ENCODE measurements around the gene OSBPL9.

Gene OSBPL9

DNA sequence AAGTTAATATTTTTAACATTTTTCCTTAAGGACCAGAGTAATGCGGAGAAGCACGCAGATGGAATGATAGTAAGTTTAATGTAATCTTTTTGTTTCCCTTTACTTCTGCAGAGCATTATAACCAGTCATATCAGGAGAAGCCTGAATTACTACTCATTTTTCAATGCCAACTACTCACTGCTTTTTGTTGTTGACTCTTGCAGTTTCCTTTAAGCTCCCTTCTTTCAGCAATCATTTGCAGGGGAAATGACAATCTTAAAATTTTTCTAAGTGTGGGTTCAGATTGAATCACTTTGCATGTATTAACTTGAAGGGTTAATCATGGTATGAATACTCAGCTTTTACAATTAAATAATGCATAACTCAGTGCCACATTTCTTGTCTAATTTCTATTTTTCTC, 139.4 kb downstream of the OSBPL9 start (continued):
- TF ChIP-seq, protein P1, sequence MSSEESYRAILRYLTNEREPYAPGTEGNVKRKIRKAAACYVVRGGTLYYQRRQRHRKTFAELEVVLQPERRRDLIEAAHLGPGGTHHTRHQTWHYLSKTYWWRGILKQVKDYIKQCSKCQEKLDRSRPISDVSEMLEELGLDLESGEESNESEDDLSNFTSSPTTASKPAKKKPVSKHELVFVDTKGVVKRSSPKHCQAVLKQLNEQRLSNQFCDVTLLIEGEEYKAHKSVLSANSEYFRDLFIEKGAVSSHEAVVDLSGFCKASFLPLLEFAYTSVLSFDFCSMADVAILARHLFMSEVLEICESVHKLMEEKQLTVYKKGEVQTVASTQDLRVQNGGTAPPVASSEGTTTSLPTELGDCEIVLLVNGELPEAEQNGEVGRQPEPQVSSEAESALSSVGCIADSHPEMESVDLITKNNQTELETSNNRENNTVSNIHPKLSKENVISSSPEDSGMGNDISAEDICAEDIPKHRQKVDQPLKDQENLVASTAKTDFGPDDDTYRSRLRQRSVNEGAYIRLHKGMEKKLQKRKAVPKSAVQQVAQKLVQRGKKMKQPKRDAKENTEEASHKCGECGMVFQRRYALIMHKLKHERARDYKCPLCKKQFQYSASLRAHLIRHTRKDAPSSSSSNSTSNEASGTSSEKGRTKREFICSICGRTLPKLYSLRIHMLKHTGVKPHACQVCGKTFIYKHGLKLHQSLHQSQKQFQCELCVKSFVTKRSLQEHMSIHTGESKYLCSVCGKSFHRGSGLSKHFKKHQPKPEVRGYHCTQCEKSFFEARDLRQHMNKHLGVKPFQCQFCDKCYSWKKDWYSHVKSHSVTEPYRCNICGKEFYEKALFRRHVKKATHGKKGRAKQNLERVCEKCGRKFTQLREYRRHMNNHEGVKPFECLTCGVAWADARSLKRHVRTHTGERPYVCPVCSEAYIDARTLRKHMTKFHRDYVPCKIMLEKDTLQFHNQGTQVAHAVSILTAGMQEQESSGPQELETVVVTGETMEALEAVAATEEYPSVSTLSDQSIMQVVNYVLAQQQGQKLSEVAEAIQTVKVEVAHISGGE (tag by site-specific recombination; conservative IDR thresholded peaks at IDR 0.05; ENCODE audit: low read depth), result no peak
- no peak for TF ChIP-seq ZFP37 (tag by site-specific recombination; IDR thresholded peaks at IDR 0.05)
- TF ChIP-seq, protein P2, sequence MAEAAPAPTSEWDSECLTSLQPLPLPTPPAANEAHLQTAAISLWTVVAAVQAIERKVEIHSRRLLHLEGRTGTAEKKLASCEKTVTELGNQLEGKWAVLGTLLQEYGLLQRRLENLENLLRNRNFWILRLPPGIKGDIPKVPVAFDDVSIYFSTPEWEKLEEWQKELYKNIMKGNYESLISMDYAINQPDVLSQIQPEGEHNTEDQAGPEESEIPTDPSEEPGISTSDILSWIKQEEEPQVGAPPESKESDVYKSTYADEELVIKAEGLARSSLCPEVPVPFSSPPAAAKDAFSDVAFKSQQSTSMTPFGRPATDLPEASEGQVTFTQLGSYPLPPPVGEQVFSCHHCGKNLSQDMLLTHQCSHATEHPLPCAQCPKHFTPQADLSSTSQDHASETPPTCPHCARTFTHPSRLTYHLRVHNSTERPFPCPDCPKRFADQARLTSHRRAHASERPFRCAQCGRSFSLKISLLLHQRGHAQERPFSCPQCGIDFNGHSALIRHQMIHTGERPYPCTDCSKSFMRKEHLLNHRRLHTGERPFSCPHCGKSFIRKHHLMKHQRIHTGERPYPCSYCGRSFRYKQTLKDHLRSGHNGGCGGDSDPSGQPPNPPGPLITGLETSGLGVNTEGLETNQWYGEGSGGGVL (tag by site-specific recombination; IDR thresholded peaks at IDR 0.05), result no peak
- TF ChIP-seq ZNF777 (tag by site-specific recombination; IDR thresholded peaks at IDR 0.05; ENCODE audit: borderline replicate concordance), result no peak
- TF ChIP-seq ZNF571 (tag by site-specific recombination; IDR thresholded peaks at IDR 0.05), result no peak
- no peak for TF ChIP-seq KLF9 (tag by site-specific recombination; IDR thresholded peaks at IDR 0.05; ENCODE audit: low read depth)
- TF ChIP-seq YY2 (tag by site-specific recombination; IDR thresholded peaks at IDR 0.05), result no peak
- no peak for TF ChIP-seq SCRT1 (tag by site-specific recombination; IDR thresholded peaks at IDR 0.05; ENCODE audit: borderline replicate concordance)
- TF ChIP-seq ZNF19 (tag by site-specific recombination; IDR thresholded peaks at IDR 0.05; ENCODE audit: low read depth), result no peak
- no peak for TF ChIP-seq ZNF174 (tag by site-specific recombination; IDR thresholded peaks at IDR 0.05)
- TF ChIP-seq, protein P3, sequence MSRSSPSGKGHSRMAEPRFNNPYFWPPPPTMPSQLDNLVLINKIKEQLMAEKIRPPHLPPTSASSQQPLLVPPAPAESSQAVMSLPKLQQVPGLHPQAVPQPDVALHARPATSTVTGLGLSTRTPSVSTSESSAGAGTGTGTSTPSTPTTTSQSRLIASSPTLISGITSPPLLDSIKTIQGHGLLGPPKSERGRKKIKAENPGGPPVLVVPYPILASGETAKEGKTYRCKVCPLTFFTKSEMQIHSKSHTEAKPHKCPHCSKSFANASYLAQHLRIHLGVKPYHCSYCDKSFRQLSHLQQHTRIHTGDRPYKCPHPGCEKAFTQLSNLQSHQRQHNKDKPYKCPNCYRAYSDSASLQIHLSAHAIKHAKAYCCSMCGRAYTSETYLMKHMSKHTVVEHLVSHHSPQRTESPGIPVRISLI (tag by site-specific recombination; IDR thresholded peaks at IDR 0.05), result no peak
- TF ChIP-seq ZNF248 (tag by site-specific recombination; IDR thresholded peaks at IDR 0.05), result no peak

DNA sequence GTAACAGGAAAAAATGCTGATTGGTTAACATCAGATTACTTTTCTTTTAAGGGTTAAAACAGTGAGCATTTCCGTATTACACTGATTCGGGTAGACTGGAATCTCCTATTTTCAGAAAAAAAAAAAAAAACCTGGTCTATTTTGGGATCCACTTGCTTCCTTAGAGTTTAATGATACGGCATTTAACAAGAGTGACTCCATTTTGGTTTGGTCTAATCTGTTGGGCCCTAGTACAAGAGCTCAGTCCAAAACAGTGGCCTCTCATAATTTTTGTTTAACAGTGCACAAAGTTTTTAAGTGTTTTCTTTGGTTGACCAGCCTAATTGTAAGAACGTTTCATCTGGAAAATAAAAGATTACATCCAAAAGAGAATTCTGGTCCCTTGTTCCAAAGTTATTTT, 141.4 kb downstream of the OSBPL9 start:
- POLR2A ChIA-PET, result interaction anchor here (1.1 kb wide), 1 partner anchor 29 kb away, joined by 3 read pairs; no protein-coding TSS in a partner anchor
- CTCF ChIA-PET, result interaction anchor here (0.5 to 1.0 kb wide), 2 partner anchors 10 to 59 kb away, joined by 3 to 4 read pairs; no protein-coding TSS in a partner anchor
- no peaks in the 10 kb centered on the region for H3K9me3 ChIP-seq (ENCODE audit: control insufficient read depth, insufficient read depth, low read depth, low read length)
- H3K4me1 ChIP-seq (ENCODE audit: control insufficient read depth, insufficient read depth, low read length), result no peaks in the 10 kb centered on the region
- peaks cover 10 to 46% of the 10 kb centered on the region in 2 experiments; a peak in 2 of 3 replicates for H3K36me3 ChIP-seq (ENCODE audit: control insufficient read depth in 2 of 2, insufficient read depth in 1 of 2, low read length in 2 of 2)
- no peak overlapping the region for H3K4me3 ChIP-seq (ENCODE audit: low read depth, low read length)
- H3K27ac ChIP-seq (ENCODE audit: extremely low read depth, low read depth, low read length), result no peak overlapping the region
- no peak for TF ChIP-seq ZNF571 (tag by site-specific recombination; IDR thresholded peaks at IDR 0.05)
- TF ChIP-seq, protein P4, sequence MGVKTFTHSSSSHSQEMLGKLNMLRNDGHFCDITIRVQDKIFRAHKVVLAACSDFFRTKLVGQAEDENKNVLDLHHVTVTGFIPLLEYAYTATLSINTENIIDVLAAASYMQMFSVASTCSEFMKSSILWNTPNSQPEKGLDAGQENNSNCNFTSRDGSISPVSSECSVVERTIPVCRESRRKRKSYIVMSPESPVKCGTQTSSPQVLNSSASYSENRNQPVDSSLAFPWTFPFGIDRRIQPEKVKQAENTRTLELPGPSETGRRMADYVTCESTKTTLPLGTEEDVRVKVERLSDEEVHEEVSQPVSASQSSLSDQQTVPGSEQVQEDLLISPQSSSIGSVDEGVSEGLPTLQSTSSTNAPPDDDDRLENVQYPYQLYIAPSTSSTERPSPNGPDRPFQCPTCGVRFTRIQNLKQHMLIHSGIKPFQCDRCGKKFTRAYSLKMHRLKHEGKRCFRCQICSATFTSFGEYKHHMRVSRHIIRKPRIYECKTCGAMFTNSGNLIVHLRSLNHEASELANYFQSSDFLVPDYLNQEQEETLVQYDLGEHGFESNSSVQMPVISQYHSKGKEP (tag by site-specific recombination; IDR thresholded peaks at IDR 0.05), result no peak
- TF ChIP-seq, protein P5, sequence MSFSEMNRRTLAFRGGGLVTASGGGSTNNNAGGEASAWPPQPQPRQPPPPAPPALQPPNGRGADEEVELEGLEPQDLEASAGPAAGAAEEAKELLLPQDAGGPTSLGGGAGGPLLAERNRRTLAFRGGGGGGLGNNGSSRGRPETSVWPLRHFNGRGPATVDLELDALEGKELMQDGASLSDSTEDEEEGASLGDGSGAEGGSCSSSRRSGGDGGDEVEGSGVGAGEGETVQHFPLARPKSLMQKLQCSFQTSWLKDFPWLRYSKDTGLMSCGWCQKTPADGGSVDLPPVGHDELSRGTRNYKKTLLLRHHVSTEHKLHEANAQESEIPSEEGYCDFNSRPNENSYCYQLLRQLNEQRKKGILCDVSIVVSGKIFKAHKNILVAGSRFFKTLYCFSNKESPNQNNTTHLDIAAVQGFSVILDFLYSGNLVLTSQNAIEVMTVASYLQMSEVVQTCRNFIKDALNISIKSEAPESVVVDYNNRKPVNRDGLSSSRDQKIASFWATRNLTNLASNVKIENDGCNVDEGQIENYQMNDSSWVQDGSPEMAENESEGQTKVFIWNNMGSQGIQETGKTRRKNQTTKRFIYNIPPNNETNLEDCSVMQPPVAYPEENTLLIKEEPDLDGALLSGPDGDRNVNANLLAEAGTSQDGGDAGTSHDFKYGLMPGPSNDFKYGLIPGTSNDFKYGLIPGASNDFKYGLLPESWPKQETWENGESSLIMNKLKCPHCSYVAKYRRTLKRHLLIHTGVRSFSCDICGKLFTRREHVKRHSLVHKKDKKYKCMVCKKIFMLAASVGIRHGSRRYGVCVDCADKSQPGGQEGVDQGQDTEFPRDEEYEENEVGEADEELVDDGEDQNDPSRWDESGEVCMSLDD (tag by site-specific recombination; IDR thresholded peaks at IDR 0.05), result no peak
- TF ChIP-seq ZNF501 (tag by site-specific recombination; IDR thresholded peaks at IDR 0.05), result no peak
- TF ChIP-seq YY1 (tag by site-specific recombination; IDR thresholded peaks at IDR 0.05), result no peak
- no peak for TF ChIP-seq ZNF560 (tag by site-specific recombination; IDR thresholded peaks at IDR 0.05; ENCODE audit: borderline replicate concordance)
- TF ChIP-seq ZNF510 (tag by site-specific recombination; IDR thresholded peaks at IDR 0.05; ENCODE audit: insufficient replicate concordance), result no peak
- no peak for TF ChIP-seq HOXA7 (CRISPR knock-in tag; IDR thresholded peaks at IDR 0.05; ENCODE audit: borderline replicate concordance)
- TF ChIP-seq, protein P6, sequence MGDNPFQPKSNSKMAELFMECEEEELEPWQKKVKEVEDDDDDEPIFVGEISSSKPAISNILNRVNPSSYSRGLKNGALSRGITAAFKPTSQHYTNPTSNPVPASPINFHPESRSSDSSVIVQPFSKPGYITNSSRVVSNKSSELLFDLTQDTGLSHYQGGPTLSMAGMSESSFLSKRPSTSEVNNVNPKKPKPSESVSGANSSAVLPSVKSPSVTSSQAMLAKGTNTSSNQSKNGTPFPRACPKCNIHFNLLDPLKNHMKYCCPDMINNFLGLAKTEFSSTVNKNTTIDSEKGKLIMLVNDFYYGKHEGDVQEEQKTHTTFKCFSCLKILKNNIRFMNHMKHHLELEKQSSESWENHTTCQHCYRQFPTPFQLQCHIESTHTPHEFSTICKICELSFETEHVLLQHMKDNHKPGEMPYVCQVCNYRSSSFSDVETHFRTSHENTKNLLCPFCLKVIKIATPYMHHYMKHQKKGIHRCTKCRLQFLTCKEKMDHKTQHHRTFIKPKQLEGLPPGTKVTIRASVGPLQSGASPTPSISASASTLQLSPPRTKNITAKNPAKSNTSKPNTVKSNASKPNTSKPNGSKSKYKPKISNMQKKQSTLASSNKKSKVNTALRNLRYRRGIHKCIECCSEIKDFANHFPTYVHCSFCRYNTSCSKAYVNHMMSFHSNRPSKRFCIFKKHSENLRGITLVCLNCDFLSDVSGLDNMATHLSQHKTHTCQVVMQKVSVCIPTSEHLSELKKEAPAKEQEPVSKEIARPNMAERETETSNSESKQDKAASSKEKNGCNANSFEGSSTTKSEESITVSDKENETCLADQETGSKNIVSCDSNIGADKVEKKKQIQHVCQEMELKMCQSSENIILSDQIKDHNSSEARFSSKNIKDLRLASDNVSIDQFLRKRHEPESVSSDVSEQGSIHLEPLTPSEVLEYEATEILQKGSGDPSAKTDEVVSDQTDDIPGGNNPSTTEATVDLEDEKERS (tag by site-specific recombination; IDR thresholded peaks at IDR 0.05), result no peak
- TF ChIP-seq, protein P7, sequence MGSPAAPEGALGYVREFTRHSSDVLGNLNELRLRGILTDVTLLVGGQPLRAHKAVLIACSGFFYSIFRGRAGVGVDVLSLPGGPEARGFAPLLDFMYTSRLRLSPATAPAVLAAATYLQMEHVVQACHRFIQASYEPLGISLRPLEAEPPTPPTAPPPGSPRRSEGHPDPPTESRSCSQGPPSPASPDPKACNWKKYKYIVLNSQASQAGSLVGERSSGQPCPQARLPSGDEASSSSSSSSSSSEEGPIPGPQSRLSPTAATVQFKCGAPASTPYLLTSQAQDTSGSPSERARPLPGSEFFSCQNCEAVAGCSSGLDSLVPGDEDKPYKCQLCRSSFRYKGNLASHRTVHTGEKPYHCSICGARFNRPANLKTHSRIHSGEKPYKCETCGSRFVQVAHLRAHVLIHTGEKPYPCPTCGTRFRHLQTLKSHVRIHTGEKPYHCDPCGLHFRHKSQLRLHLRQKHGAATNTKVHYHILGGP (tag by site-specific recombination; IDR thresholded peaks at IDR 0.05), result no peak

Data from HEK293 (cell line).